ENCODE measurements around the gene ACOT7. TPM values are rescaled to one million over a fixed set of nuclear protein-coding genes. Genes with fewer than 3 reads are reported as not detected.

ACOT7 gene
- total RNA-seq, 1 experiment from 2014 or later: 165 TPM

DNA sequence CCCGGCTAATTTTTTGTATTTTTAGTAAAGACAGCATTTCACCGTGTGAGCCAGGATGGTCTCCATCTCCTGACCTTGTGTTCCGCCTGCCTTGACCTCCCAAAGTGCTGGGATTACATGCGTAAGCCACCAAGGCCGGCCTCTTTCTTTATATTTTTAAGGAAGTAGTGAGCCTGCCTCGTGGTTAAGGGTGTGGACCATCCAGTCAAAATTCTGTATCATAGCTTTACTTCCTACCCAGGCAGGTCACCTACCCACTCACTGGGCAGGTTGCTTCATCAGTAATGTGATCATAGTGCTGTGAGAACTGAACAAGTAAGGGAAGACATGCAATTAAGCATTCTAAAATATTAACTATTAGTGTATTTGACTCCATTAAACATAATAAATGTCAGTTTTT lies 8.1 kb upstream of the ACOT7 start:
- Histone ChIP-seq H3K27ac (ENCODE audit: low read length) (no peak overlapping the region), H3K9ac (ENCODE audit: low read length) (no peak overlapping the region), H3K4me1 (ENCODE audit: insufficient read depth, low read length) (peaks cover 7% of the 10 kb centered on the region; the same call in 1 of the 2 replicates), H3K4me2 (ENCODE audit: low read length) (no peak overlapping the region), H4K20me1 (ENCODE audit: low read length) (no peaks in the 10 kb centered on the region), H3K9me3 (ENCODE audit: low read length) (no peaks in the 10 kb centered on the region), H3K36me3 (ENCODE audit: low read depth, low read length) (no peaks in the 10 kb centered on the region), H3K4me3 (ENCODE audit: low read length) (no peak overlapping the region), H3K9me2 (replicated peaks; ENCODE audit: low read length) (no peaks in the 10 kb centered on the region), H2AFZ (ENCODE audit: low read length) (peak overlapping the region; percentile 17; the same call in 1 of the 2 replicates), H3F3A (ENCODE audit: low read length, unreplicated experiment) (peaks cover 2% of the 10 kb centered on the region), H3K27me3 (ENCODE audit: low read length) (no peaks in the 10 kb centered on the region), H3K79me2 (ENCODE audit: low read length) (no peaks in the 10 kb centered on the region)
- peak; percentile 45 for DNase-seq
- intact Hi-C loops (cut with micrococcal nuclease): no loop called here
- ATAC-seq: peak; percentile 25; the same call in 1 of the 2 replicates
- ChIA-PET CTCF (interaction anchor here (0.5 to 0.9 kb wide), 4 partner anchors 8 to 36 kb away, joined by 3 to 16 read pairs (median 4); partner anchors contain the start of gene ACOT7), POLR2A (ENCODE audit: unreplicated experiment) (no interaction called here)
- no peak for TF ChIP-seq EZH2 (IDR thresholded peaks at IDR 0.05; ENCODE audit: low read length, unreplicated experiment)
- TF ChIP-seq EZH2phosphoT487 (IDR thresholded peaks at IDR 0.05; ENCODE audit: borderline replicate concordance, low read length): no peak
- TF ChIP-seq, protein P1, sequence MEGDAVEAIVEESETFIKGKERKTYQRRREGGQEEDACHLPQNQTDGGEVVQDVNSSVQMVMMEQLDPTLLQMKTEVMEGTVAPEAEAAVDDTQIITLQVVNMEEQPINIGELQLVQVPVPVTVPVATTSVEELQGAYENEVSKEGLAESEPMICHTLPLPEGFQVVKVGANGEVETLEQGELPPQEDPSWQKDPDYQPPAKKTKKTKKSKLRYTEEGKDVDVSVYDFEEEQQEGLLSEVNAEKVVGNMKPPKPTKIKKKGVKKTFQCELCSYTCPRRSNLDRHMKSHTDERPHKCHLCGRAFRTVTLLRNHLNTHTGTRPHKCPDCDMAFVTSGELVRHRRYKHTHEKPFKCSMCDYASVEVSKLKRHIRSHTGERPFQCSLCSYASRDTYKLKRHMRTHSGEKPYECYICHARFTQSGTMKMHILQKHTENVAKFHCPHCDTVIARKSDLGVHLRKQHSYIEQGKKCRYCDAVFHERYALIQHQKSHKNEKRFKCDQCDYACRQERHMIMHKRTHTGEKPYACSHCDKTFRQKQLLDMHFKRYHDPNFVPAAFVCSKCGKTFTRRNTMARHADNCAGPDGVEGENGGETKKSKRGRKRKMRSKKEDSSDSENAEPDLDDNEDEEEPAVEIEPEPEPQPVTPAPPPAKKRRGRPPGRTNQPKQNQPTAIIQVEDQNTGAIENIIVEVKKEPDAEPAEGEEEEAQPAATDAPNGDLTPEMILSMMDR (conservative IDR thresholded peaks at IDR 0.05; ENCODE audit: low read depth, low read length): no peak
- no TSS peak for BruUV-seq (replicated peaks)

DNA sequence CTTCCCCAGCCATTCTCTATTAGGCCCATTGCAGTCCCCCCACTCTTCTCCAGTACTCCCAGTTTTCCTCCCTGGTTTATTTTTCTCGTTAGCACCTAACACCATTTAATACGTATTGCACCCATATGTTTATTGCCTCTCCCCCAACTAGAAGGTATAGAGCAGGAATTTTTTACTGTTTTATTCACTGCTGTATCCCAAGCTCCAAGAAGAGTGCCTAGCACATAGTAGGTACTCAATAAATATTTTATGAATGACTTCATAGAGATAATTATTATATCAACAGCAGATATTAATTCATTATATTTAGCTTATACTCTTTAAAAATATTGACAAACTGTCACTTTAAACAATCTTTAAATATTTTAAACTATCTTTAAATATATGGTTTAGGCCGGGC lies 5.7 kb upstream of the ACOT7 start:
- POLR2A ChIA-PET (ENCODE audit: unreplicated experiment): no interaction called here
- no peak overlapping the region for H3K4me3 ChIP-seq (ENCODE audit: low read length)
- no peak overlapping the region for H3K4me2 ChIP-seq (ENCODE audit: low read length)
- peaks cover 6% of the 10 kb centered on the region for H3K4me1 ChIP-seq (ENCODE audit: insufficient read depth, low read length)
- no peak overlapping the region for H2AFZ ChIP-seq (ENCODE audit: low read length)
- intact Hi-C loops (cut with micrococcal nuclease): no loop called here
- H3K9ac ChIP-seq (ENCODE audit: low read length): no peak overlapping the region
- H3F3A ChIP-seq (ENCODE audit: low read length, unreplicated experiment): no peaks in the 10 kb centered on the region
- H3K27me3 ChIP-seq (ENCODE audit: low read length): no peaks in the 10 kb centered on the region
- H3K27ac ChIP-seq (ENCODE audit: low read length): no peak overlapping the region
- CTCF ChIA-PET: interaction anchor here (0.5 kb wide), 1 partner anchor 312 kb away, joined by 4 read pairs; no protein-coding TSS in a partner anchor
- H3K36me3 ChIP-seq (ENCODE audit: low read depth, low read length): no peaks in the 10 kb centered on the region
- DNase-seq (no peak), ATAC-seq (no peak)
- TF ChIP-seq, protein P1 (conservative IDR thresholded peaks at IDR 0.05; ENCODE audit: low read depth, low read length): no peak
- no peak for TF ChIP-seq EZH2phosphoT487 (IDR thresholded peaks at IDR 0.05; ENCODE audit: borderline replicate concordance, low read length)
- TF ChIP-seq EZH2 (IDR thresholded peaks at IDR 0.05; ENCODE audit: low read length, unreplicated experiment): no peak
- BruUV-seq (replicated peaks): no TSS peak
- H3K9me2 ChIP-seq (replicated peaks; ENCODE audit: low read length): no peaks in the 10 kb centered on the region
- no peaks in the 10 kb centered on the region for H3K9me3 ChIP-seq (ENCODE audit: low read length)
- peaks cover under 1% of the 10 kb centered on the region; the same call in 1 of the 2 replicates for H3K79me2 ChIP-seq (ENCODE audit: low read length)
- H4K20me1 ChIP-seq (ENCODE audit: low read length): no peaks in the 10 kb centered on the region

DNA sequence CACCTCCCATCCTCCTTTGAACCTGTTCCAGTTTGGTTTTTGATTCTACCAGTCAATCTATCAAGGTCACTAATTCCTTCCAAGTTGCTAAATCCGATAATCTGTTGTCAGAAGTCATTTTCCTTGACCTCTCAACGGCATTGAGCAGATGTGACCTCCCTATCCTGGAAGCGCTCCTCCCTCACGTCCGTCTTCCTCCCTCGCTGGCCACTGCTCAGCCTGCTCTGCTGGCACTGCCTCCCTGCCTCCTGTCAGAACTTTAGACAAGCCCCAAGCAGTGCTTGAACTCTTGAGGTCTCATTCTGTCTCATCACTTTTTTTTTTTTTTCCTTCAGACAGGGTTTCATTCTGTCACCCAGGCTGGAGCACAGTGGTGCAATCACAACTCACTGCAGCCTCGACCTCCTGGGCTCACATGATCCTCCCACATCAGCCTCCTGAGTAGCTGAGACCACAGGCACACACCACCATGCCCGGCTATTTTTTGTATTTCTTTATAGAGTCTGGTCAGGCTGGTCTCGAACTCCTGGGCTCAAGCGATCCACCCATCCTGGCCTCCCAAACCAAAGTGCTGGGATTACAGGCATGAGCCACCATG lies 4.4 kb upstream of the ACOT7 start:
- Histone ChIP-seq H3K36me3 (ENCODE audit: low read depth, low read length) (no peaks in the 10 kb centered on the region), H2AFZ (ENCODE audit: low read length) (no peak overlapping the region), H3K4me3 (ENCODE audit: low read length) (no peak overlapping the region), H3K79me2 (ENCODE audit: low read length) (peaks cover 4% of the 10 kb centered on the region; the same call in 1 of the 2 replicates), H4K20me1 (ENCODE audit: low read length) (no peaks in the 10 kb centered on the region), H3K9me3 (ENCODE audit: low read length) (no peaks in the 10 kb centered on the region), H3K9ac (ENCODE audit: low read length) (no peak overlapping the region), H3K9me2 (replicated peaks; ENCODE audit: low read length) (no peaks in the 10 kb centered on the region), H3K27me3 (ENCODE audit: low read length) (no peaks in the 10 kb centered on the region), H3F3A (ENCODE audit: low read length, unreplicated experiment) (no peaks in the 10 kb centered on the region), H3K4me2 (ENCODE audit: low read length) (no peak overlapping the region), H3K27ac (ENCODE audit: low read length) (no peak overlapping the region), H3K4me1 (ENCODE audit: insufficient read depth, low read length) (peaks cover 10% of the 10 kb centered on the region)
- ChIA-PET POLR2A (ENCODE audit: unreplicated experiment) (no interaction called here), CTCF (no interaction called here)
- TF ChIP-seq EZH2phosphoT487 (IDR thresholded peaks at IDR 0.05; ENCODE audit: borderline replicate concordance, low read length) (no peak), EZH2 (IDR thresholded peaks at IDR 0.05; ENCODE audit: low read length, unreplicated experiment) (no peak)
- TF ChIP-seq, protein P1 (conservative IDR thresholded peaks at IDR 0.05; ENCODE audit: low read depth, low read length): no peak
- ATAC-seq (no peak), DNase-seq (no peak)
- BruUV-seq (replicated peaks): no TSS peak
- intact Hi-C loops (cut with micrococcal nuclease): loop anchor here (1.0 kb wide), 1 partner anchor 35 kb away; no protein-coding TSS in a partner anchor

Data from PC-3 (cell line).